HG03025 (cell line): ENCODE results near the gene ROBO2.

ENCODE experiments used
- ATAC-seq: cut with Tn5 transposase; IDR thresholded peaks from one replicate; pipeline ENCODE4 v1.9.1; 2021; ENCODE audit warnings: mild to moderate bottlenecking, moderate library complexity; ENCODE audit not compliant: unreplicated experiment, low FRiP score

The ROBO2 gene

DNA sequence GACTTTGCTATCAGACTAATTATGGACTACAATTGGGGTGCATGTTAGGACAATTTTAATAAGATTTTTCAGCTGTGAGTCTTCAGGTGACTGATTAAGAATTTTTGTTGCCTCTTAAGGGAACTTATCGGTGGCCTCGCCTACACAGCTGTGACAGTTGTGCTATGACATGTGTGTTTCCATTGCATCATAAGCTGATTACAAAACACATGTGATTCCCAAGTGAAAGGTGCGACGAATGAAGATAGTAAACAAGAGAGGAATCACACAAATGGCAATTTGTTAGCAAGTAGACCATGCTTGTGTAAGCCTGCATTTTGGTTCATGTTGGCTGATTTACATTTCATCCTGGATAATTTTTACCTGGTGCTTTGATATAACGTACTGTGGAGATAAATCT, 8.3 kb downstream of the ROBO2 start:
- ATAC-seq, result no peak

DNA sequence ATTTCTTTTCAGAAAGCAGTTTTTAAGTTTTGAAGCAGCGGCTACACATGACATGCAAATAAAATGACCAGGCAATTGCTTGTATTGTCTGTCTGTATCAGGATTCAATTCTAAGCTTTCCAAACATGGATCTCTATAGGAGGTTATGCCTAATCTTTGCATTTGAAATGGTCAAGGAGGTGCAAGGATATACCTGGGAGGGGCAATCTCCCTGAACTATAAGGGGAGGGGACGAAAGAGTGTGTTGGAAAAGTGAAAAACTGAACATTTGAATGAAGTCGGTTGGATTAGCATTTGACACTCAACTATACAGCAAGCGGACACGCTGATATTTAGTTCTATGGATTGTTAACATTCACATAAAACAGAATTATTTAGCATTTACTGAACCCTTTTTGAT, 11.7 kb downstream of the ROBO2 start:
- ATAC-seq, result no peak

DNA sequence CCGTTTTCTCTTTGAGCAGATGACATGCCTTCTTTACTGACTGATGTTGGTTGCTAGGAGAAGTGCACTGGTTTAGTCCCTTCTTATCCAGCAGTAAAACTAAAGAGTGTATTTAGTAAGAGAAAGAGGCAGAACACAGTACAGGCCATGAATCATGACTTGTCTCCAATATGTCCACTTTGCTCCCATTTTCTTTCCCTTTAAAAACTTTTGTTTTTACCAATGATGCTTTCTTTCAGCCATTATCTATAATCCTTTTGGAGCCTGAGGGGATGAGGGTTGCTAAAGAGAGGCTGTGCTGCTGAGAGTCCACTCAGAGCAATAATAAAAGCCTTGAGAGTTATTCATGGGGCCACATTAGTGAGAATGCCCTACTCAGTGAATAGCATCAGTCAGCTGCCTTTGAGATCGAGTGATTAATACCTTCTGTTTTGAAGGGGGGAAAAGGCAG, 12.2 kb downstream of the ROBO2 start:
- ATAC-seq, result no peak

DNA sequence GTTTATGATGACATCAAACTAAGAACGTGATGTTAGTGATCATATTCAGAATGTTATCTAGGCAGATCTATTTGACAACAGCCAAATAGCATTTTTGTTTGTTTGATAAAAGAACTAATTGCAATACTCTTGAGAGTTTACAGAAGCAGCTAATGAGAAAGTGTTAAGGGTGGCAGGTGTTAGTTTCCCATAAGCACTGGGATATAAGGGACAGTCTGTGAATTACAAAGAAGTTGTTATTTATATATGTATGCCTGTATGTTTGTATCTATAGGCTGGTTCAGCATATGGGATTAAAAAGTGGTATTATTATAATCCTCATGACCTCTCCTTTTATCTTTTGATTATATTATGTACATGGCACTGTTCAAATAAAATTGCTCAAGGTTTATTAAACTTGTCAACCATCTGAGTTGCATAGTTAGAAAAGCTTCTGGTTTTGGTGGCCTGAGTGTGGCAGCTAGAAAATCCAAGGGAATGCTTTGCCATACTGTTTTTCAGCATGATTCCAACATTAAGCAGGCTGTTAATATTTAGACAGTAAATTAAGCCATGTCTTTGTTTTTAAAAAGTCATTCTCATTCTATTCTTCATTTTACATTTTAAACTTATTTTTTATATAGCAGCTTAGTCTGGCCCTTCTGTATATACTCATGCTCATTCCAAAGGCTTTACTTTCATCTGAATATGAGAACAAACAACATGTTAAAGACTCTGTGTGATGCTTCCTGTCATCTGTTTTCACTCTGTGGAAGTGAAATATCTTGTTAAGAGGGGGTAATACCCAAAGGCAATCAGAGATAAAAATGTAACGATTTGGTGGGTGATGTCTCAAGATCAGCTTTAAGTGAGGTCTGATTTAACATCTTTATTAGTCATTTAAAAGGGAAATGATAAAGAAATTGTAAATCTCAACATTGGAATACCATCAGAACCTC, 13.1 kb downstream of the ROBO2 start:
- ATAC-seq, result no peak

DNA sequence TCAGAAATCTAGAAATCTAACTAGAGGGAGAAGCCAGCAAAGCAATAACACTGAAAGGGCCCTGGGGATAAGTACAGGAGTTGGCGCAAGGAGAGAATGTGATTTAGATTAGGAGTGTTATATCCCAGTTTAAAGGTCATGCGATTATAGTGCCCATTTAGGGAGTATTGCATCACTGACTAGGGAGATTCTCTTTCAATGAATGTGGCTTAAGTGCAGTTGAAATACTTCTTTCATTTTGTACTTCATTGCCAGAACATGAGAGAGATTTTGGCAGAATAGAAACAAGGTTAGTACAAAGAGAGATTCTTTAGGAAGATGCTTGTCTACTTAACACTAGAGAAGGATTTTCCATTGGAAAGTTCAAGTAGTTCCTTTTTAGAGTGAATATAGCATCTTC, 13.9 kb downstream of the ROBO2 start:
- ATAC-seq, result no peak

DNA sequence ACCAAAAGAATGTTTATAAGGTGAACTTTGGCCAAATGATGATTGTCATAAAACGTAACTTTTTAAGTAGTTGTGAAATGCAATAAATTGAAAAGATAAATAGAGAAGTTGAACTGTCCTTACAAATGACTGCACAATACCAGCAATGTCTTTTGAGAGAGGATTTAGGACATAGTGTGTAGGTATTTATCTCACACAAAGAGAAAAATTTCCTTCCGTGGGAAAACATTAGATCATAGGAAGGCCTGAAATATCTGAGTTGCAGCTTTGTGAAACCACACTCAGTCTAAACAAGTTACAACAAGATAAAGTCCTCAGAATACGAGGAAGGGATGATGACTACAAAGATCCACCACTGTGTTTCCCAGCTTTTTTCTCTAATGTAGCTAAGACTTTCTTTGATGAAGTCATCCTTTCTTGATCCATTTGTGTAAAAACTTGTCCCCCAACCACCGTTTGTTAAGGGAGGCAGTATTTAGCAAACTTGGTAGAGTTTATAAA, 16.0 kb downstream of the ROBO2 start:
- no peak for ATAC-seq

DNA sequence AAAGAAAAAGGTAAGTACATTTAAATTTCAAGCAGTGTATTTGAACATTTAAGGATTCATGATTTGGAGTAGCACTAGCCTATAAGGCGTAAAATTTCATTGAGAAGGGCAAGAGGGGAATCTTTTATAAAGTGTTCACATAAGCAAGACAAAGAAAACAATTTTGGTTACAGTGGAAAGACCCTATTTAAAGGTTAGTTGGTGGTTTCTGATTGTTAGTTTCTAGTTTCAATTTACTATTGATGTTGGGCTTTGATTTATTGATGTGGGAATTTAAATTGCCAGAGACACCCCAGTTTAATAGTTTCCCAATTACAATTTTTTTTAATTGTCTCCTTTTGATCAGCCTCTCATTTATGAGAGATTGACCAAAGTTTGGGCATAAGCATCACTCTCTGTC, 19.5 kb downstream of the ROBO2 start:
- ATAC-seq, result no peak

DNA sequence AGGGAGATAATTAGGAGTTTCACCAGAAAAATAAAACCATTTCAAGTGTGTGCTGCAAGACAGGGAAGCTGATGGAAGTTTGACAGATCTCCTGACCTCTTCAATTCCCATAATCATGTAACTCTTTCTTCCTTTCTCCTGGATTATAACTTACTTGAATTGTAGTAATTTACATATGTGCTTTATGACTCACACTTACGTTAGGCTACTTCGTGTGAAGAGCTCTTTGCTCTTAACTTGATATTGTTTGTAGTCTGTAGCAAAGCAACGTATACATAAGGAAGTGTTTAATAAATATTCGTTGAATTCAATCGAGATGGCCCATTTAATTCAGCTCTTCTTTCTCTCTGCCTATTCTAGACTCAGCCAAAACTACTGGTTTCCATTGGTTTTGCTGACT, 23.5 kb downstream of the ROBO2 start:
- ATAC-seq, result no peak

DNA sequence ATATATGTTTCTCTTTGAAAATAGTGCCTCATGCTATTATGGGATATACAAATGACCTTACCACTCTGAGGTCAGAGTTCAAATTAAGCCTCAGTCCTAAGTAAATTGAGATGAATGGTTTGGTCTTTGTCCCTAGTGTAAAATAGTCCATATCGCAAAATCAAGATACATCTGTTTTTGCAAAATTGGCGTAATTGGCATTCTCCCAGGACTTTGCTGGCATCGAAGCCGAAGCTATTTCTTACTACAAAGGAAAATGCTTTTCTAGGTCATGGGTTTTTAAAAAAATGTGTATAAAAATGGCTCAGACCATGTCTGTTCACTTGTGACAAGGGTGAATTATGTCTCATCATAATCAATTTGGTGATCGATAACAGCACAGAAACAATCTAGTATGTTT, 25.9 kb downstream of the ROBO2 start:
- no peak for ATAC-seq

DNA sequence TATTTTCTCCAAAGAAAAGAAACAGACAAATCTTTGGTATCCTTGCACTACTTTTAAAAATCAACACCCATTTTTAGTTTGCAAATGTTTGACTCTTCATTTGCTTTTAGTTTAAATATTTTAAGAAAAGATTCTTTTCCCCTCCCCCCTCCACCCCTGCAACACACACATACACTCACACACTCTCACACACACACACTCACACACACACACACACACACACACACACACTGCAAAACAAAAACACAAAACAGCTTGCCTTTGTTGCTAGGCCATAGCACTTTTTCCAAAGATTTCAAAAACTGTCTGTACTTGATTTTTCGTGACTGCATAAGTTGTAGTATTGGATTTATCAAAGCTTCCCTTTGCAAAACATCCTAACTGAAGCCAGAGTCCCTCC, 26.9 kb downstream of the ROBO2 start:
- no peak for ATAC-seq

DNA sequence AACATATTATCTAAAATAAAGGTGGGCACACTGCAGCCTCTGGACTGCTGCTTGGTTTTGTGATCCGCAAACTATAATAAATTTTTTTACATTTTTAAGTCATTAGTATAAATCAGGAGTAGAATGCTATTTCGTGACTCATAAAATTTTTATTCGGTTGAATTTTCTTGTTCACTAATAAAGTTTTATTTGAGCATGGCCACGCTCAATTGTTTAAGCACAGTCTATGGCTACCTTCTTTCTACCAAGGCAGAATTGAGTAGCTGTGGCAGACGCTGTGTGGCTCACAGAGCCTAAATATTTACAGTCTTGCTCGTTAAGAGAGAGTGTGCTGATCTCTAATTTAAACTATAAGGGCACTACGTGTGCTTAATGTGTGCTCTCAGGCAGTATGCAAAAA, 28.9 kb downstream of the ROBO2 start:
- no peak for ATAC-seq

DNA sequence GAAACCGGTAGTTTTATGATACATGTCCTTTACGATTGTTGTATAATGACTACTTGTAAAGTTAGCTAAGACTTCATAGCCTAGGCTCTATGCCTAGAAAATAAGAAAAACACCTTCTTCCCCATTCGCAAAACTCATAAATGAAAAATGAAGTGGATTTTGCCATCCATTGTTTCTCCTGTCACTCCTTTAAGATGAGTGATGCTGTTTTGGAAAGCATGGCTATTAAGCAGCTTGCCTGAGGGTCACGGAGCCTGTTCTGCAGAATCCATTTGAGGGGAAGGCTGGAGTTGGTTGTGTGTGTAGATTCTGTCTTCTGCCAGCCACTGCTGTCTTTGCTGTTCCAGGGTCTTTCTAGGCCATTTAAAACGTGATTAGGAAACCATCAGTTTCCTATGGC, 31.5 kb downstream of the ROBO2 start:
- ATAC-seq, result no peak

DNA sequence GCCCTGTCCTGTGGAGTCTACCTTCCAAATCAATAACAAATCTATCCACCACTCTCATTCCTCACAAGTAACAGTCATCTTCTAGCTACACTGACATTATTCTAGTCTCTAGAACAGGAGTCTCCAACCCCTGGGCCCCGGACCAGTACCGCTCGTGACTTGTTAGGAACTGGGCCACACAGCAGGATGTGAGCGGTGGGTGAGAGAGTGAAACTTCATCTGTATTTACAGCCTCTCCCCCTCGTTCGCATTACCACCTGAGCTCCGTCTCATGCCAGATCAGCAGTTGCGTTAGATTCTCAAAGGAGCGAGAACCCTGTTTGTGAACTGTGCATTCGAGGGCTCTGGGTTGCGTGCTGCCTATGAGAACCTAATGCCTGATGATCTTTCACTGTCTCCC, 31.9 kb downstream of the ROBO2 start:
- no peak for ATAC-seq

DNA sequence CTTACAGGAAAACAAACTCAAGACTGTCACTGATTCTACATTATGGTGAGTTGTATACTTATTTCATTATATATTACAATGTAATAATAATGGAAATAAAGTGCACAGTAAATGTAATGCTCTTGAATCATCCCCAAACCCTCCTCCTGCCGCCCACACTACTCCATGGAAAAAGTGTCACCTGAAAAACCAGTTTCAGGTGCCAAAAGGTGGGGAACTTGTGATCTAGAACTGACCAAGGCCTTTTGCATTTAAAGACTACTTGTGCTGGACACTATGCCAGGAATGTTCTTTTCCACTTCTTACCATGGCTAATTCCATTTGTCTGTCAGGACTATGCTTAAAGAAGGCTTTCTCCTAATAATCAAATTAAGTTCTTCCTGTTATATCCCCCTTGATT, 32.3 kb downstream of the ROBO2 start:
- ATAC-seq, result no peak

DNA sequence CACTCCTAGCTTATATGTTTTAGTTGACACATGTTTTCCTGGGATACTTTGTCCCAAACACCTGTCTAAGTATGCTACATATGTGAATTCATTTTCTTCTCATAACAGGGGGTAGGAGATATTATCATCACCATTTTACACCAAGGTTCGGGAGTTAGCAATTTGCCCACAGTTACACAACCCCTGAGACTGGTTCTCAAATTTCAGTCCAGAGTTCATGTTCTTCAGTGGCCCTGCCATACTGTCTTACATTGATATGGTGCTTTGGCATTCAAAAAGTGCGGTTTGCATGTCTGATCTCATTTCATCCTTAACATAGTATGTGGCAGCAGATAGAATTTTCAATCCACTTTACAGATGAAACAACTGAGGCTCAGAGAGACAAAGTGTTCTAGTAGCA, 38.4 kb downstream of the ROBO2 start:
- ATAC-seq, result no peak

DNA sequence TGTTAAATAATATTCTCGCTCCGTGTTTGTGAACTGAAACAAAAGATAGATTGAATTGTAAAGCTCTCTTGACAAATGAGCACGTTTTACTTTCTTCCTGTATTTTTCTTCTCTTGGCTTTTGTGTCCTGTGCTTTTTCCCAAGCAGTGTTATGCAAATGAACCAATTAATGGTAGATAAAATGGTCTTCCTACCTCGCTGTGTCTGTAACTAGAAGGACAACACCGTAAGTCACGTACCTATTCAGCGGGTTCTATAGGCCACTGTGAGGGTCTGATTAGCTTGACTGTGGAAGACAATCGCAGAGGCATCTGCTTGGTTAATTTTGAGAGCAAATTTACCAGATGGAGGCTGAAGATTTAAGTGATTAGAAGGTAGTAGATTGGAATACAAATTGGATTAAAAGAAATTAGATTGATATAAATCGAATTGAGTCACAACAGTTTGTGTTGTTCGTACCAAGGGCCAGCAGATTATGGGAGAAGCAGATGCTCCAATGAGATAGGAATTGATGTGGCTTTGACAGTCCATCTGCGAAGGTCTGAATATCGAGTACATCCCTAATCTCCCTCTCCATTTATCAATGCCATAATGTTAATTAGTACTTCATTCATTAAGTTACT, 40.2 kb downstream of the ROBO2 start:
- ATAC-seq, result no peak

DNA sequence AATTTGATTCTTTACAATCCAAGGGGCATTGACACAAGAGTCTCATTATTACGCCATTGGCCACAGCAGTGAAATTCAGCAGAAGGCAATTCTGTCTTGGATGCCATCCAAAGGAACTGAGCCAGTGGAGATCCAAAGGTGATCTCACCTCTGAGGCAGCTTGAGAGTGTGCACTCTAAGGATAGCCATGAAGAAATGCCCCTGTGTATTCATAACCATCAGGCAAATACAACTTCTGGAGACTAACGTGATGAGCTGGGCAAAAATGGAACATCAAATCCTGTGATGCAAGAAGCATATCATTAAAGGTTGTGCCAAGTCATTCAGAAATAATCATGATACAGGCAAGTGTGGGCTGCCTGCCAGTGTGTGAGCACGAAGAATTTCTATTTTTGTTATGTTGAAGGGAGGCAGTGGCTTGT, 41.4 kb downstream of the ROBO2 start:
- ATAC-seq, result no peak

DNA sequence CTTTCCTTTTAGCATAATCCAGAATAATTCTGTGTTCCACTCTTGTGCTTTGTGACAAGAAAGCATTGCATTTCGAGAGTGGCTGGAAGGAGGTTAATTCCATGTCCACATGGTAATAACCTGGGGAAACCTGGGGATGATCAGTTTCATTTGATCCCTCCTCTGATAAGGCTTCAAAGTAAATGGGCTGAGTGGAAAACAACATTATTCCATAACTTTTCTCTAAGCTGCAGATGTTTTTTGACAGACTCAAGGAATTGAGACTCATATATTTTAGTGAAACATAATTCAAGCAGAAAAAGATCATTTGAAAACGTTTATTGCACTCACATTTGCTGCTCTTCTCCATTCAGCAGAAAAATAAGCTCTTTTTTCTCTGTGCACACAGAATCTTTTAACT, 44.6 kb downstream of the ROBO2 start:
- ATAC-seq, result no peak

DNA sequence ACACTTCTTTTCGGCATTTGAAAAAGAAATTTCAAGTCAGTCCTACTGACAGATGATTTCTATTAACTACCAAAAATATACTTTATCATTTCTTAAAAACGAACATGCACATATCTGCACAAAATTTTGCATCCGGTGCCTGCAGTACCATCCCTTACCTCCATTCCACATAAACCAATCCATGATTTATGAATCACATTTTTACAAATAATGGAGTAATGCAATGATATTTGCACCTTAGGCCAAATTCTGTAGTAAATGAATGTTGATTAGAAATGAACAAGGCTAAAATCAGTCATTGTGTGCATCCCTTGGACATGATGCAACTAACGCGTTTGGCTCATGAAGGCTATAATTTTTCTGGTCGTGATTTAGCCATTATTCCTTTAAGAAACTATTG, 46.5 kb downstream of the ROBO2 start:
- no peak for ATAC-seq

DNA sequence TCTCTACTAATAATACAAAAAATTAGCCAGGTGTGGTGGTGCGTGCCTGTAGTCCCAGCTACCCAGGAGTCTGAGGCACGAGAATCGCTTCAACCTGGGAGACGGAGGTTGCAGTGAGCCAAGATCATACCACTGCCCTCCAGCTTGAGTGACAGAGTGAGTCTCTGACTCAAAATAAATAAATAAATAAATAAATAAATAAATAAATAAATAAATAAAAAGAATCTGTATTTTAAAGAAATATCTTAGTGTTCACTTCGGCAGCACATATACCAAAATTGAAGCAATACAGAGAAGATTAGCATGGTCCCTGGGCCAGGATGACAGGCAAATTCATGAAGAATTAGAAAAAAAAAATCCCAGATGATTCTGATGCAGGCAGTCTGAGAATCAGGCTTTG, 51.9 kb downstream of the ROBO2 start:
- no peak for ATAC-seq

DNA sequence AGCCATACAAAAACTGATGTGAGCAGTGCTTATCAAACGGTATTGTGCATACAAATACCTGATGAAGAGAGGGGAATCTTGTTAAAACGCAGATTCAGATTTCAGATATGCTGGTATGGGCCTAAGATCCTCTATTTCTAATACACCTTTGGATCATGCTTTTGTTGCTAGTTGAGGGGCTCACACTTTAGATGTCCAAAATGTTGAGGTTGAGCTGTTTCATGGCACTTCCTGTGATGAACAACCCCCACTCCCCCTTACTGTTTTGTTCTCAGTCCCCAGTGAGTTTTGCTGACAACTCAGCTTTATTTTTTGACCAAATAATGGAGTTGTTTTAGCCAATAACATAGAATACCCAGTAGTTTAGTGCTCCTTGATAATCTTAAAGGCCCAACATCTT, 53.2 kb downstream of the ROBO2 start:
- ATAC-seq, result no peak

DNA sequence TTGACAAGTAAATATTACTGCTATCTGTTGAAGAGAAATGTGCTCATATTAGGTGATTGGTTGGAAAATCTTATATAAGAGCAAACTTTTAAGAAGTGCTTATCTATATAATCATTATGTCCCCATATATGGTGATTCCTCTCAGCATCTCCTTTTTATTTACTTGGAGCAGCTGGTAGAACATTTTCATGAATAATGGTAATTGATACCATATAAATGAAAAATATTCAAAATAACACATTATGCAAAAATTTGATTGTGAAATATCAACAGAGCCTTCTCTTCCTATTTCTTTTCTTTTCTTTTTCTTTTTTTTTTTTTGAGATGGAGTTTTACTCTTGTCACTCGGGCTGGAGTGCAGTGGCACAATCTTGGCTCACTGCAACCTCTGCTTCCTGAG, 56.2 kb downstream of the ROBO2 start:
- no peak for ATAC-seq
